Measurements from ENCODE around the gene KIAA0825. TPM values are rescaled to one million over a fixed set of nuclear protein-coding genes. Genes with fewer than 3 reads are reported as not detected.

Gene KIAA0825
- total RNA-seq, 4 donors from 2014 or later: 1.8 to 3.4 (median 2.6) TPM

- TF ChIP-seq POLR2A (IDR thresholded peaks at IDR 0.05) (no peak), CTCF (IDR thresholded peaks at IDR 0.05) (no peak)
- no peaks in the 10 kb centered on the region for H3K27me3 ChIP-seq
- H3K27ac ChIP-seq: no peak overlapping the region
- H3K4me1 ChIP-seq: no peaks in the 10 kb centered on the region
- intact Hi-C loops (cut with DNase I): no loop called here
- no peaks in the 10 kb centered on the region for H3K36me3 ChIP-seq
- H3K4me3 ChIP-seq: no peak overlapping the region
- DNase-seq: no peak
- no peaks in the 10 kb centered on the region for H3K9me3 ChIP-seq
These were observed 95.4 kb downstream of the KIAA0825 start for GRCh38 chr5:94523018-94523417.

GRCh38 chr5:94522117-94522516 is 96.3 kb downstream of the KIAA0825 start:
- Histone ChIP-seq H3K9me3 (no peaks in the 10 kb centered on the region), H3K4me3 (no peak overlapping the region), H3K27me3 (no peaks in the 10 kb centered on the region), H3K4me1 (no peaks in the 10 kb centered on the region), H3K27ac (no peak overlapping the region), H3K36me3 (no peaks in the 10 kb centered on the region)
- WGBS, 2 donors: 74 to 88% methylated on average over 1 of the region's 1 CpG
- intact Hi-C loops (cut with DNase I): no loop called here
- TF ChIP-seq CTCF (IDR thresholded peaks at IDR 0.05): no peak
- no peak for TF ChIP-seq POLR2A (IDR thresholded peaks at IDR 0.05)
- DNase-seq: no peak

- no peaks in the 10 kb centered on the region for H3K27me3 ChIP-seq
- no peaks in the 10 kb centered on the region for H3K36me3 ChIP-seq
- no peak for TF ChIP-seq CTCF (IDR thresholded peaks at IDR 0.05)
- no peak for TF ChIP-seq POLR2A (IDR thresholded peaks at IDR 0.05)
- 93 to 95% methylated on average over 3 of the region's 3 CpGs for WGBS, 2 donors
- intact Hi-C loops (cut with DNase I): no loop called here
- DNase-seq: no peak
- H3K4me1 ChIP-seq: no peaks in the 10 kb centered on the region
- H3K27ac ChIP-seq: no peak overlapping the region
- no peaks in the 10 kb centered on the region for H3K9me3 ChIP-seq
- H3K4me3 ChIP-seq: no peak overlapping the region
These were observed 100.6 kb downstream of the KIAA0825 start for GRCh38 chr5:94517490-94518488.

- Histone ChIP-seq H3K4me3 (no peak overlapping the region), H3K9me3 (no peaks in the 10 kb centered on the region), H3K4me1 (no peaks in the 10 kb centered on the region), H3K27me3 (no peaks in the 10 kb centered on the region), H3K27ac (no peak overlapping the region), H3K36me3 (no peaks in the 10 kb centered on the region)
- intact Hi-C loops (cut with DNase I): no loop called here
- DNase-seq: no peak
- WGBS, 2 donors: 95 to 100% methylated on average over 5 of the region's 5 CpGs
- TF ChIP-seq POLR2A (IDR thresholded peaks at IDR 0.05) (no peak), CTCF (IDR thresholded peaks at IDR 0.05) (no peak)
These were observed 102.3 kb downstream of the KIAA0825 start for GRCh38 chr5:94516148-94516547.

- WGBS, 2 donors: 61 to 73% methylated on average over 3 to 4 of the region's 4 CpGs
- DNase-seq: no peak
- intact Hi-C loops (cut with DNase I): no loop called here
- Histone ChIP-seq H3K4me3 (no peak overlapping the region), H3K4me1 (no peaks in the 10 kb centered on the region), H3K36me3 (no peaks in the 10 kb centered on the region), H3K9me3 (no peaks in the 10 kb centered on the region), H3K27ac (no peak overlapping the region), H3K27me3 (no peaks in the 10 kb centered on the region)
- no peak for TF ChIP-seq CTCF (IDR thresholded peaks at IDR 0.05)
- no peak for TF ChIP-seq POLR2A (IDR thresholded peaks at IDR 0.05)
These were observed 109.8 kb downstream of the KIAA0825 start for GRCh38 chr5:94508461-94509148.

Data from esophagus squamous epithelium (tissue), 5 donors.